HG02852 (cell line): ENCODE results near the gene TRPM8.

Experiments used
- ATAC-seq: cut with Tn5 transposase; IDR thresholded peaks from one replicate; pipeline ENCODE4 v1.9.1; 2021; ENCODE audit warnings: mild to moderate bottlenecking, moderate library complexity; ENCODE audit not compliant: unreplicated experiment

Gene TRPM8

DNA sequence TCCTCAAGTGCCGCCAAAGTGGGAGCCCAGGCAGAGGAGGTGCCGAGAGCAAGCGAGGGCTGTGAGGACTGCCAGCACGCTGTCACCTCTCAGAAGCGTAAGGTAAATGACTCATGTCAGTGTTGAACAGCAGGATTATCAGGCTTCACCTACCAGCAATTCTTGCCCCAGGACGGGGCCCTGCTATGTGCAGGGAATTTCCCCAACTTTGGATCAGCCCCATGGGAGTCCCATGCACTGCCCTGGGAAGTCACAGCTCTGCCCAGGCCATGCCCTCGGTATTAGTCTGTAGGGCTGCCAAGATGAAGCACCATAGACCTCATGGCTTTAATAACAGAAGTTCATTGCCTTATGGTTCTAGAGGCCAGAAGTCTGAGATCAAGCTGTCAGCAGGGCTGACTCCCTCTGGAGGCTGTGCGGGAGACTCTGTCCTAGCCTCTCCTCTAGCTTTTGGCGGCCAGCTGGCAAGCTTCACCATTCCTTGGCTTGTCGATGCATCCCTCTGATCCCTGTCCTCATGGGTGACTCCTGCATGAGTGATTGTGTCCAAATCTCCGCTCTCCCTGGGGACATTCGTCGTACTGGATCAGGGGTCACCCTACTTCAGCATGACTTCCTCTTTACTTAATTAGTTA is 55.9 kb downstream of the TRPM8 start:
- no peak for ATAC-seq

DNA sequence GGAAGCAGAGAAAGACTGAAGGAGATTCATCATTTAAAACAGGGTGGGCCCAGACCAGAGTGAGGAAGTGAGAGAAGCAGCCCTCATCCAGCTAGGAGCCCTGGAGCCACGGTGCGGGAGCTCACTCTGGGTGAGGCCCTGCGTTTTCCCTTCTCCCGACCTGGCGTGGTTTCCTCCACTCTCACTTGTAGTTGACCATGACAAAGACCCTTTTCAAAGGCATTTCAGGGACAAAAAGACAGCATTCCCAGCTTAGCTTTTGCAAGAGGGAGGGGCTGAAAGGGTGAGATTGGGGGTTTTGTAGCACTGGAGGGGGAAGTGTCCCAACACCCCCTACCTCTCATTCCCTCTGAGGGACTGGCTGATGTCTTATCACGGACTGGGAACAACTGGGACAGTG is 56.6 kb downstream of the TRPM8 start:
- ATAC-seq = no peak

DNA sequence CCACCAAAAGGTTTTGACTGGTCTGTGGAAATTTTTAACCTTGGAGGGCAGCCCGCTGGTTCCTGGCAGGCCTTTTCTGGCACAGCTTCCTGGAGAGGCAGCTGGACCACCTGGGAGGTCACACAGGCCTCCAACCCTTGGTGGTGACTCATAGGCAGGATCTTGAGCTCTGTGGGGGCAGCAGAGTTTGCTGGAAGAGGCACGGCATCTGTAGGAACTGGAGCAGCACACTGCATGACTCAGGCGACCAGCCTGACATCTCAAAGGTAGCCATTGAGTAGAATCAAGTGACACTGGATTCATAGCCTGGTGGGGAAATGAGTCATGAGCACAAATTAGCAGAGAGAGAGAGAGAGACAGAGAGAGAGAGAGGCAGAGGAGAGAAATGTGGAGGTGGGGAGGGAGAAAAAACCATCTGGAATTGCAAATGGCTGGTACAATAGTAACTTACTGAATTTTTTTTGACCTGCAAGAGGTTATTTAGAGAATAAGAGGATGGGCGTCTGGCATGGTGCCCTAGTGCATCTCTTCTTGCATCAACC is 57.4 kb downstream of the TRPM8 start:
- ATAC-seq = no peak

DNA sequence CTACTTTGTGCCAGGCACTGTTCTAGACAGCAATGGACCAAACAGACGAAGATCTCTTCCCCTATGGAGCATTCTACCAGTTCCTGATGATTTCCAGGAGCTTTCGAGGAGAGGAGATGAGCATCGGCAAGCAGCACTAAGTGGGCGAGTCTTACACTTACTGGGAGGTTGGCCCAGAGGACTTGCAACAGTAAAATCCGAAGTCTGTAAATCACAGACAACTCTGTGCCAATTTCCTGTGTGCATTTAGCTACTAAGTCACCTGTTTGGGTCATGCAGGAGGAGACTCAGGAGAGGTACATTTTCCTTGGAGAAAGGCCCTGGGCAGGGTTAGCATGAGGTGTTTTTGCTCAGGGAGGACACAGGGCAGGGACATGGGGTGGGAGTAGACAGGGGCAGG is 58.9 kb downstream of the TRPM8 start:
- no peak for ATAC-seq

DNA sequence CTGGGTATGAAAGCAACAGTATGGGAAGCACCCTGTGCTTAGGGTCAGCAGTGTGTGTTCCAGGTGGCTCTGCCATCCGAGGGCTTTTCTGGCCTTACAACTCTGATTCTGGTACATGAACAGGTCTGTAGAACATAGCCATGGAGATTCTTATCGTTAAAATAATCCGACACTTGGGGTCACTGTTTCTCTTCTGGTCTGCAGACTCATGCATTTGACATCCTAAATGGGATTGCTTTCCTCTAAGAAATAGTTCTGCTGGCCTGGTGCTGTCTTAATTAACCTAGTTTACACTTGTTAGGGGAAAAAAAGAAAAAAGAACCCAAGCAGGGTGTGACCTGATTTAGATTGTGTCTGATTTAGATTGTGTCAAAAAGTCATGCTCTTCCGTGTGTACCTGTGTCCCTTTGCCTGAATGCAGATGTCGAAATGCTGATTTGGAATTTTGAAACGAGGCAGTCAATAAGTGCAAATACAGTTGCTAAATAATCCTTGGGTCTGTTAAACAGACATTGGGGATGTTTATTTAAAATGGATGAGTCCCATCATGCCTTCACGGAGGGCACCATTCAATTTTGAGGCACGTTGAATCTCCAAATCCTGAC is 59.6 kb downstream of the TRPM8 start:
- no peak for ATAC-seq

DNA sequence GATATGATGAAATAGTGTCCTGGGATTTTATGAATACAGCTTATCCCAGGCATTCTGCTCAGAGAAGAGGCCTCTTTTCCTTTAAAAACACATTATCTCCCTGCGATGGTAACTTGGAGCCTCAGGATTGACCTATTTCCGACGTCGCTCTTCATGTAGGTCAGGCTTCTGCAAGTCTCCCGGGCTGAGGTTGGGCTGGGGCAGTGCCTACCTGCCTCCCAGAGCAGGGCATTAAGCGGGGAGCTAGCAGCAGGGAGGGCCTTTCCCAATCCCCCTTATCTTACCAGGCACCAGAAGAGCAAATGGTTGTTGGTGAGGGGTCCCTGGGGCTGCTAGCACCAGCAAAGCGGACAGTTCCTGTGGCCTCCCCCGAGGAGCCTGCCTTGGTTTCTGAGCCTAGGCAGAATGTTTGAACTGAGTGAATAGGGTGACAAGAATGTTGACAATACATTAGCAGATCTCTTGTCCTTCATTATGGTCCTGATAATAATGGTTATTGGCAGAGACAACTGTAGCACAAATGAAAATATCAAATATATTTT is 60.2 kb downstream of the TRPM8 start:
- no peak for ATAC-seq

DNA sequence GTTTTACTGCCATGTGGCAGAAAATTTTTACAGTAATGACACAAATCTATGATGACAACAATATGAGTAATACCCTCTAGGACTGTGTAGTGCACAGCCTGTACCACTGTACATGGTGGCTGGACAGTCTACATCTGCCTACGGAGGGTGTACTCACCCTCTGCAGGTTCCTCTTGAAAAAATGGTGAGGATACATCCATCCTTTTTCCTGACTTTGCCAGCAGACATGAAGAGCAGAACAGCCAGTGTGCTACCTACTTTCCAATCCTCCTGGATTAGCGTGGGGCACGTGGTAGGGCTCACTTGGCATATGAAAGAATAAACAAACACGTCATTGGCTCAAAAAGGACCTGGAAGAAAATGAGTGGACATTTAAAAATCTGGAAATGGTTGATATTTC is 62.6 kb downstream of the TRPM8 start:
- no peak for ATAC-seq

DNA sequence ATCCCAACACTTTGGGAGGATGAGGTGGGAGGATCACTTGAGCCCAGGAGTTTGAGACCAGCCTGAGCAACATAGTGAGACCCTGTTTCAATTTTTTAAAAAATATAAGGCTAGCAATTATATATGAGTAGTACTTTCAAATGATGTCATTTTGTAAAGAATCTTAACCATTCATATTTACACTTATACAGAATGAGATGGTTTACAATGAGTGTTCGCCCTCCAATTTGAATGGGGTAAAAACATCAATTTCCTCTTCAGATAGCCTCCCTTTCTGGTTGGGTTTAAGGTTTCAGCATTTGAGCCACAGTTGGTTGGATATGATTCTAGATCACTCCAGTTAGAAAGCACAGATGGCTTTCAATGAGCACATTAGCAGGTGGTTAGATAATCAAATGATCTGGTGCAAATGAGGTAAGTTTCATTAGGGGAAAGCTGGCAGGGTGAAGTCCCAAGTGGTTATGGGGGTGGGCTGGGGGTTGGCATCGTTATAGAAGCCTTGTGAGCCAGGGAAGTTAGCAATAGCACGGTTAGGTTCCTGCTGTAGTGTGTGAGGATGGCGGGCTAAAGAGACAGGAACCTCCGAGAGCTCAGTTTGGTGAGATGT is 63.9 kb downstream of the TRPM8 start:
- no peak for ATAC-seq

DNA sequence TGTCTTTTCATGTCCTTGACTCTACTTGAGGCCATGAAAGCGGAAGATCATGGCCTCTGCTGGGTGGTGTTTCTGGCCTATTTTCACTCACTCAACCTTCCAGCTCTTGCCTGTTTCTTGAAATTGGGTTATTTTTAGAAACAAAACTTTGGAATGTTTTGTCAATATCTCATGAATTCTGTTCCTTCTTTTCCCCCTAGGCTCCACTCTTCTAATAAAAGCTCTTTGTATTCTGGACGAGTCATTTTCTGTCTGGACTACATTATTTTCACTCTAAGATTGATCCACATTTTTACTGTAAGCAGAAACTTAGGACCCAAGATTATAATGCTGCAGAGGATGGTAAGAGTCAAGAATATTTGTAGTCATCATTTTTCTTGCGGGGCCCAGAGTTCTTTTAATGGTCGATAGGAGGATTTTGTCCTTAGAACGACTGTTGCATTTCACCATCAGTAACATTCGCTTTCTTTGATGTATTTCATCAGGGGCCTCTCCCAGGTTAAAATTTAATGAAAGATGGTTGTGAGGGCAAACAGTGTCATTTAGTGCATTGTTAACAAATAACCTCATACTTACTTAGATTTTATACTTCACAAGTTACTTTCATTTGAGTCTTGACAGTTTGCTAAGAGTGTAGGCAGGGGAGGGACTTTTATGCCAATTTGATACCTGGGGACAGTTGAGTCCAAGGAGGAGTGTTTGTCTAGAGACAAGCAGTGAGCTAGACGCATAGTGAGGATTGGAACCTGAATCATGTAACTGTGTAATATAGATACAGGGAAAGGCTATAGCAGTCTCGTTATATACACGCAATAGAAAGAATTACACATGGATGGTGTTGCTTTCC is 64.6 kb downstream of the TRPM8 start:
- ATAC-seq = no peak

DNA sequence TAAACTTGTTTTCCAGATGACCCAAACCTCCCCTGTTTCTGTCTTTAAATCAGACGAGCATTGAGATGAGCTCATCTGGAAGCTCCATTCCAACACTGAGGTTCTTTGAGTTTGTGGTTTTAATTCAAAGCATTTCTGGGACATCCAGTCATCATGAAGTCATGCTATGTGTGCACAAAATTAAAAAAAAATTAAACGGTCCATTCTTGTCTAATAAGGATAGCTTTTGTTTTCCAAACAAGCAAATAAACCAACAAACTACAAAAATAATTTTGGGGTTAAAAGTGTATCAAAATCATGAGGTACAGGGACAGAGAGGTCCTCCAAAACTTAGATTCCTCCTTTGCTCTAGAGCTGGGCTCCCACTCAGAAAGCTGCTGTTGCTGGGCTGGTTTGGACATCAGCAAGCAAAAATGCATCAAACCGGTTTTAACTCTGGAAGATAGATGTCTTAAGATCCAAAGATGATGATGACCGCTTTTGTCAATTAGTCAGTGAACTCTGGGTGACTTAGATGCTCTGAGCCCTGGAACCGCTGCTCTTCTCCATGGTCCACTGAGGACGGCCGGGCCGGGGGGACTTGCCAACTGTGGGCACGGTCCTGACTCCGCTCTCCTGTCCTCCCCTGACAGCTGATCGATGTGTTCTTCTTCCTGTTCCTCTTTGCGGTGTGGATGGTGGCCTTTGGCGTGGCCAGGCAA is 65.4 kb downstream of the TRPM8 start:
- no peak for ATAC-seq

DNA sequence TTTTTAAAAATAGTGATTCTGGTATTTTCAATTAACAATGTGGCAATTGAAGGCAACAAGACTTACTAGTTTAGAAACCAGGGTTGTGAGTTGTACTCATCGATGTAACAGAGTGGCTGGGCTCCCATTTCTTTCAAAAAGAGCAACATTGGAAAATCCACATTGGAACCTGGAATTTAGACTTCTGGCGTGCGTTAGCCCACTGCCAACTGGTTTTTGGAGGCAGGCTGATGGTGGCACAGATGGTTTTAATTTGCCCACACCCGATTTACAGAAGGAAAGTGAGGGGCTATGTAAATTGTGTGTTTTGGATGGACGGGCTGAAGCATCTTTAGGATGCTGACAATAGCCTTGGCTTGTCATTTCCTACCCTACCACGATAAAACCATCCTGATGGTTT is 66.3 kb downstream of the TRPM8 start:
- ATAC-seq = no peak

DNA sequence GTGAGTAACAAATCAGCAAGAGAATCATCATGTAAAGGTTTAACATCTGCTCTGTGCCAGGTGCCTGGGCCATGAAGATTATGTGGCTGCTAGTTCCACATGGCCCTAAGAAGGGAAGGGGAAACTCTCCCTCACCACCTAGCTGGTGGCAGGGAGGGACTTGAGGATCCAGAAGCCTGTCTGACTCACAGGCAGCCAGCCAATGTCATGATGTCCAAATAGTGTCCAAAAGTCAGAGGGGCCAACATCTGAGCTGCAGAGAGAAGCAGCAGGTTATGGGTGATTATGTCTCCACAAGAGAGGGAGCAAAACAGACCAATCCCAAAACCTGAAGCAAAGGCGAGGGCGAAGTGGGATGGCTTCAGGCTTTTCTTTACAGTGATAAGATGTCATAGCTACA is 71.4 kb downstream of the TRPM8 start:
- ATAC-seq = no peak

DNA sequence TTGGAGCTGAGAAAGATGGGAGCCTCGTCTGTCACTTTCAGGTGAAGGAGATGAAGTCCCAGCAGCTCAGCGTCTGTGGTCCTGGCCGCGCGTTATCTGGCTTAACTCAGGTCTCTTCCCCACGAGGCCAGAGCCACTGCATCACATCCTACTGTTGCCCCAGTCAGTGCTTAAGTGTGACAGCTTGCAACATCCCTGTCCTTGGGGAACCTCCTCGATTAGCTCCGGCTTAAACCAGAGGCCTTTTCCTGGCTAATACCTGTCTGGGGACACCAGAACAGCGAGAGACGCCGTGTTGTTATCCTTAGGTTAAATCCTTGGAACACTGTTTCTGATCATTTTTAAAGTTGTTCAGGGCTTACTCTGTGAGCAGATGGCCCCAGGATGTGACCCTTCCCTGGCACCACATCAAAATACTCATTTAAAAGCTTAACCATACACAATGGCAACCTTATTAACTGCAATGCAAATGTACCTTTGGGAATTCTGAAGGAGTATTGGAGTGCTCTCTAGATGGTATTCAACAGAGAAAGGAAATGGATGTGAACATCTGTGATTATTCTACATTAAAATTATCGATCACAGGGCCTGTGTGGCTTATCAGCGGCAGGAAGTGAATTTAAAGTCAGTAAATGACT is 72.2 kb downstream of the TRPM8 start:
- ATAC-seq = no peak

DNA sequence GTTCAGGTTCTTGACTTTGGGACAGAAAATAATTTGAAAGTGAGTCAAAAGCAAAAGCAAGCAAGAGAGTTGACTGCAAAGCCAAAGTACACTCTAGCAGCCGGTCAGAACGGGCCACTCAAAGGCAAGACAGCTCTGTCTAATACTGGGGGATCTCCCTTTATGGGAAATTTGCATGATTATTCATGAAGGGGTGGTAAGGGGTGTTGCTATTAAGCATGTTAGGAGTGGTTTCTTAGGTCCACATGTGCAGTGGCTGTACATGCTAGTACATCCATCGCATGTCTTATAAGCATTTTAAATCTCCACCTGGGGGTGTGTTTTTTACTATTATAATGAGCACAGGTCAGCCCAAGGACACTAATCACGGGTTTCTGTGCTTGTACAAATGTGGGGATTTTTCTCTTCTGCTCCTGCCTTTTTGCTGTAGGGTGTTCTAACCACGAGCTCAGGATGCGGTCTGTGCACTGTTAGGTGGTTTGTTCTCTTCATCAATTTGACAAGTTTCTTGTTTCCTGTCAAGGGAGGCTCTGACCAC is 73.2 kb downstream of the TRPM8 start:
- ATAC-seq = peak; percentile 59

DNA sequence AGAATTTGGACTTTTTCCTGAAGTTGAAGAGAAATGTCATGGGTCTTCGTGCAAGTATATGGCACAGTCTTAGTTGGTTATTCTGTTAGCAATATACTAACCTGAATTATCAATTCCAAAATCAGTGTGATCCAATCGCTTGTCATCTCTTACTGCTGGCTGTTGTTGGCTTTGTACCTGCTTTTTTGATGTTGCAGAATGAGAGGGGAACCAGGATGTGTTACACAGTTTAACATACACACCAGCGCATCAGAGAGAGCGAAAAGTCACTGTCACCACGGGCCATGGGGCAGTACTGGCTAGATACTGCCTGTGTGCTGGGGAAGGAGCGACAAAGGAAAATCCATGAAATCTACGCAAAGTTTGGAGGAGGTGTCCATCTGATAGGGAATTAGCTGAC is 74.0 kb downstream of the TRPM8 start:
- no peak for ATAC-seq

DNA sequence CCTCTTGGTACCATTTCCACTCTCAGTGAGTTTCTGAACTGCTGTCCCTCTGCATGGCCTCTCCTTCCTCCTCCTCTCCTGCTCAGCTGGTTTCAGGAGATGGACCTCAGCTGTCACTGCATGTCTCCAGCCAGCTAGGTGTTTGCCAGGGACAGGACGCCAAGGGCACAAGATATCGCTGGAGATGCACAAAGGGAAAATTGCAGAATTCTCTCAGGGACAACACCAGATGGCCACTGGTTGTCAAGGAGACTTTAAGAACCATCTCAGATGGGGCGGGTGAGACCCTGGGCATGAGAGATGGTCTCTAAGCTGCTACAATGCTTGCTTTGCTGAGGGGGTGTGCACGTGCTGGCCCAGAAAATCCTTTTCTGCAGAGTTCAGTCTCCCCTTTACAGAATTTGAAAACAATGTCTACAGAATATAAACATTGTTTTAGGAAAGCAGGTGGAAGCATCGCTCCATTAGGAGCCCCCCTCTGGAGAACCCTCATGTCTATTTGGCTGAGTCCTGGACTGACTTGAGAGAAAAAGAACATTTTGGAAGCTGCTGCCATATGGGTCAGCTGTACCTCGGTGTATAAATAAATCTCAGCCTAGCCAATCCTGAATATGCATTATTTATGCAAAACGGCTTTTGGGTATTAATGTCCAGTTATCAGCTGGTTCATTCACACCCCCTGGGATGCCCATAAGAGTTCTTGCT is 75.5 kb downstream of the TRPM8 start:
- ATAC-seq = no peak

DNA sequence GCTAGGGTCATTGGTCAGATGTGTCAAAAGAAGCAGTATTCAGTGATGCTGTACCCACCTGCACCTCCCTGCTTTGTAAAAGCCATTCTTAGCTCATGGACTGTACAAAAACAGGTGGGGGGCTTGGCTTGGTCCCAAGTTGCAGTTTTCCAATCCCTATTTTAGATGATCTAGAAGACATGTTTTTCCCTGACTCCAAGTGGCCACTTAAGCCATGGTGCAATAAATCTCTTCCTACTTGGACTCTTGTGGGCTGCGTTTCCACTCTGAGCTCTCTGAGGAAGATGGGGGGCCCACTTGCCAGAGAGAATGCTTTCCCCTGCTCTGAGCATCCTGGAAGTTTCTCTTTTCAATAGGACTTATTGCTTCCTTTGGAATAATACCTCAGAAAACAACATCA is 76.3 kb downstream of the TRPM8 start:
- no peak for ATAC-seq

DNA sequence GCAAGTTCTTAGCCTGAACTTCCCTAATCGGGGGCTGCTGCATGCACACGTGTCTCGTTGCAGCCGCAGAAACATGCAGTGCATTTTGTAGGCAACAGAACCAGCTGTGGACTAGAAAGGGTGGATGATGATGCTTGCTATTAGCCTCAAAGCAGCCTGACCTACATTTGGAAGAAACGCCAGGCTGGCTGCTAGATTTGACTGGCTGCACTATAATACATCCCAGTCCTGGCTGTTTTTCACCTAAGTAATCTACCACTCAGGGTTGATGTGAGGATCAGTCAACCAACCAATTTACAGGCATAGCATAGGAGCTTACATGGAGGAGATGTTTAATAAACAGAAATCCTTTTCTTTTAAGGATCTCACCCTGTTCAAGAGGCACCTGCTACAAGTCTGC is 77.0 kb downstream of the TRPM8 start:
- no peak for ATAC-seq

DNA sequence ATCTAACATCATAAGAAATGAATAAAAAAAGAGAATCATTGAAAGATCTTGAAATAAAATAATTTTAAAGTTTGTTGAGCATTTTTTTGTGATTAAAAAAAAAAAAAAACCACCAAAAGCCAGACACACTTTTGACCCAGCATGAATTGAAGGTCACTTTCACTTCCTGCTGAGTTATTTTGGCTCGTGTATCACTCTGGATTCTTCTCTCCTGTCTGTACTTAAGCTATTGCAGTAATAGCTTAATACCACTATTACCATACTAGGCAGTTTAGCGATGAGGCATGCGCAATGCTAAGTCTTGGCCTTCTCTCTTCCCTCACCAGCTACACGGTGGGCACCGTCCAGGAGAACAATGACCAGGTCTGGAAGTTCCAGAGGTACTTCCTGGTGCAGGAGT is 78.8 kb downstream of the TRPM8 start:
- ATAC-seq = no peak
